OCI-LY1 (cell line): ENCODE measurements around the gene ETV5.

Source experiments
- H2AFZ ChIP-seq: fragments of 200-600 bp; sonication (generic), shearing (Covaris generic); 2 replicates; pipeline ENCODE4 v1.6.0; 2014; ENCODE audit warnings: antibody characterized with exemption, mild to moderate bottlenecking, low read length
- H3F3A ChIP-seq: fragments of 200-600 bp; sonication (generic), shearing (Covaris generic); 2 replicates; pipeline ENCODE4 v1.6.0; 2014; ENCODE audit warnings: mild to moderate bottlenecking, antibody characterized with exemption, low read length, moderate library complexity; ENCODE audit not compliant: insufficient read depth
- H3K27ac ChIP-seq: fragments of 200-600 bp; sonication (generic); 2 replicates; pipeline ENCODE4 v1.5.1; 2014; ENCODE audit warnings: low read length, mixed run types, mild to moderate bottlenecking, low read depth; ENCODE audit not compliant: poor library complexity, severe bottlenecking
- H3K27me3 ChIP-seq: fragments of 200-600 bp; sonication (generic); 2 replicates; pipeline ENCODE4 v1.6.0; 2014; ENCODE audit warnings: antibody characterized with exemption, mild to moderate bottlenecking, low read length, moderate library complexity; ENCODE audit not compliant: insufficient read depth
- H3K36me3 ChIP-seq: fragments of 200-600 bp; sonication (generic); 2 replicates; pipeline ENCODE4 v1.6.1; 2014; ENCODE audit warnings: mild to moderate bottlenecking, antibody characterized with exemption, low read length, moderate library complexity, mixed read lengths; ENCODE audit not compliant: insufficient read depth
- H3K4me1 ChIP-seq: fragments of 200-600 bp; sonication (generic); 2 replicates; pipeline ENCODE4 v1.5.1; 2014; ENCODE audit warnings: mild to moderate bottlenecking, low read length, moderate library complexity; ENCODE audit not compliant: insufficient read depth, severe bottlenecking
- H3K4me2 ChIP-seq: fragments of 200-600 bp; sonication (generic), shearing (Covaris generic); 2 replicates; pipeline ENCODE4 v1.6.1; 2014; ENCODE audit warnings: low read length
- H3K4me3 ChIP-seq: fragments of 200-600 bp; sonication (generic); 2 replicates; pipeline ENCODE4 v1.5.1; 2014; ENCODE audit warnings: low read length, low read depth, mild to moderate bottlenecking, mixed read lengths; ENCODE audit not compliant: poor library complexity, severe bottlenecking
- H3K79me2 ChIP-seq: fragments of 200-600 bp; shearing (Covaris generic); 2 replicates; pipeline ENCODE4 v1.6.1; 2016; ENCODE audit warnings: mixed run types, low read length, mixed read lengths; ENCODE audit not compliant: insufficient read depth
- H3K9ac ChIP-seq: fragments of 200-600 bp; sonication (generic), shearing (Covaris generic); 2 replicates; pipeline ENCODE4 v1.6.1; 2014; ENCODE audit warnings: mild to moderate bottlenecking, low read length, mixed read lengths
- H3K9me2 ChIP-seq: fragments of 200-600 bp; sonication (generic), shearing (Covaris generic); 2 replicates; pipeline ENCODE4 v1.6.1; 2014; ENCODE audit warnings: low read depth, mild to moderate bottlenecking, low read length, mixed read lengths
- H3K9me3 ChIP-seq: fragments of 200-600 bp; shearing (Covaris generic); 2 replicates; pipeline ENCODE4 v1.6.1; 2014; ENCODE audit warnings: low read length, mixed read lengths
- H4K20me1 ChIP-seq: fragments of 200-600 bp; sonication (generic), shearing (Covaris generic); 2 replicates; pipeline ENCODE4 v1.6.0; 2016; ENCODE audit warnings: mild to moderate bottlenecking, low read length; ENCODE audit not compliant: insufficient read depth
- EZH2 ChIP-seq: fragments of 200-600 bp; sonication (generic), shearing (Covaris generic); IDR thresholded peaks from 2 replicates; pipeline ENCODE4 v1.8.0; 2017; ENCODE audit warnings: borderline replicate concordance, mixed run types, mild to moderate bottlenecking, antibody characterized with exemption, low read length, moderate library complexity, mixed read lengths
- TF ChIP-seq, protein P1 (sequence below): fragments of 200-600 bp; sonication (generic), shearing (Covaris generic); IDR thresholded peaks from 2 replicates; pipeline ENCODE4 v1.5.1; 2017; ENCODE audit warnings: mild to moderate bottlenecking, antibody characterized with exemption, low read length, moderate library complexity, mixed read lengths

ETV5 gene

DNA sequence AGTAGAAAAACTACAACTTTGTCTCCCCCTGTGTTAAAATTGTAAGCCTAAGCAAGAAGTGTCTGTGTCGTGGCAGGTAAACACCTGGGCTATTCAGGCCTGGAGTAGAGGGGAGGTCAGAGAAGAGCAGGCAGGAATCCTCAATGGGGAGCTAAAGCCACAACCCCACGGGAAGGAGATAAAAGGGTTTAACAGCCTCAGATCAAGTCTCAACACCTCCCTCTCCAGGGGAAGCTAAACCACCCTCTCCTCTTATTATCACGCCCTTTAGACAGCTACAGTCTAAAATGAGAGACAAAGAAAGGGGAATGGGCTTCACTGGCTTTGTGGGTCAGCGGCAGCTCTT is 11.6 kb downstream of the ETV5 start:
- no peak overlapping the region for H2AFZ ChIP-seq
- no peak overlapping the region for H3K9ac ChIP-seq
- H4K20me1 ChIP-seq = no peaks in the 10 kb centered on the region
- H3K4me1 ChIP-seq = no peaks in the 10 kb centered on the region
- no peak overlapping the region for H3K27ac ChIP-seq
- no peaks in the 10 kb centered on the region for H3K9me3 ChIP-seq
- TF ChIP-seq, protein P1, sequence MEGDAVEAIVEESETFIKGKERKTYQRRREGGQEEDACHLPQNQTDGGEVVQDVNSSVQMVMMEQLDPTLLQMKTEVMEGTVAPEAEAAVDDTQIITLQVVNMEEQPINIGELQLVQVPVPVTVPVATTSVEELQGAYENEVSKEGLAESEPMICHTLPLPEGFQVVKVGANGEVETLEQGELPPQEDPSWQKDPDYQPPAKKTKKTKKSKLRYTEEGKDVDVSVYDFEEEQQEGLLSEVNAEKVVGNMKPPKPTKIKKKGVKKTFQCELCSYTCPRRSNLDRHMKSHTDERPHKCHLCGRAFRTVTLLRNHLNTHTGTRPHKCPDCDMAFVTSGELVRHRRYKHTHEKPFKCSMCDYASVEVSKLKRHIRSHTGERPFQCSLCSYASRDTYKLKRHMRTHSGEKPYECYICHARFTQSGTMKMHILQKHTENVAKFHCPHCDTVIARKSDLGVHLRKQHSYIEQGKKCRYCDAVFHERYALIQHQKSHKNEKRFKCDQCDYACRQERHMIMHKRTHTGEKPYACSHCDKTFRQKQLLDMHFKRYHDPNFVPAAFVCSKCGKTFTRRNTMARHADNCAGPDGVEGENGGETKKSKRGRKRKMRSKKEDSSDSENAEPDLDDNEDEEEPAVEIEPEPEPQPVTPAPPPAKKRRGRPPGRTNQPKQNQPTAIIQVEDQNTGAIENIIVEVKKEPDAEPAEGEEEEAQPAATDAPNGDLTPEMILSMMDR = no peak
- no peak for TF ChIP-seq EZH2
- H3K4me3 ChIP-seq = no peak overlapping the region
- H3K27me3 ChIP-seq = 0 out of 2 replicates have a peak, but pooled peaks cover 4% of the 10 kb centered on the region
- H3K9me2 ChIP-seq = no peaks in the 10 kb centered on the region
- no peaks in the 10 kb centered on the region for H3K79me2 ChIP-seq
- H3K4me2 ChIP-seq = no peak overlapping the region
- no peaks in the 10 kb centered on the region for H3K36me3 ChIP-seq
- no peaks in the 10 kb centered on the region for H3F3A ChIP-seq

DNA sequence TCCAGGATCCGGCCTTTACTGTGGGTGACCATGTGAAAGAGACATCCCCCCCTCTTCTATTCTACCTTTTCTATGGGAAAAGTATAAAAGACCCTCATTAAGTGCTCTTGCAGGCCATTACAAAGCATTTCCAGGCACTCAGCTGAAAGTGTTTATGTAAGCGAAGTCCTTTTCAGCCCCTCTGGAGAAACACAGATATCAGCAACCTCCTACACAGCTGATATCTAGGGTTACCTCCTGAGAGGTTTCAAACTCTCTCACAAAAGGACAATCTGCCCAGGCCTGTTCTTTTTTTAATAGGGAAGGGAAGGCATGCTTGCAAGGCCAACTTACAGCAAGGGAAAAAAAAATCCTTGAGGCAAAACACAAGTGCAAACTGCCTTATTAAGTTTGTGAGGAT is 12.6 kb downstream of the ETV5 start:
- Histone ChIP-seq H3K27ac (no peak overlapping the region), H3K36me3 (no peaks in the 10 kb centered on the region), H3K79me2 (no peaks in the 10 kb centered on the region), H3K9me3 (no peaks in the 10 kb centered on the region), H2AFZ (no peak overlapping the region), H3K9me2 (no peaks in the 10 kb centered on the region), H3K27me3 (no peaks in the 10 kb centered on the region), H3F3A (no peaks in the 10 kb centered on the region), H4K20me1 (no peaks in the 10 kb centered on the region), H3K4me2 (no peak overlapping the region), H3K9ac (no peak overlapping the region), H3K4me1 (no peaks in the 10 kb centered on the region), H3K4me3 (no peak overlapping the region)
- no peak for TF ChIP-seq EZH2
- TF ChIP-seq, protein P1 = no peak

DNA sequence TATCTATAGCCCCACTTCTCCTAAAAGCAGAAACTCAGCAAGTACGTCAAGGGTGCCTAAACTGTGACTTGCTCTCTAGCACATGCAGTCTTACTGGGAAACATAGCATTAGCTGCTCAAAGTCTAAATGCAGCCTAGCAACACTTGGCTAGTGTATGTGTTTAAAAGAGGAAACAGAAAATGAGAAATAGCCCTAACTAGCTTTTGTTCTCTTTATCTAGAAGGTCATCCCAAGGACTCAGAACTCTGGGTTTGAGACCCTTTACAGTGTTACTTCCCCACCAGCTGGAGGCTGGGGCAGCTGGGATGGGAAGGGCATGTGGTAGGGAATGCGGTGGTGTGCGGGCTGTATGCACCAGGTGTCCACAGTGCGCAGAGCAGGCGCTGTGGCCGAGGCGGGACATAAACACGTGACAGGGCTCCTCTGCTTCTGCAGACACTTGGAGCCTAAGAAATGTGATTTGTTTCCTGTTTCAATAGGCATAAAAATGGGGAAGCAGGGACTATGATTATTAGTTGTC is 13.3 kb downstream of the ETV5 start:
- no peaks in the 10 kb centered on the region for H3F3A ChIP-seq
- H3K27me3 ChIP-seq = no peaks in the 10 kb centered on the region
- H3K9me3 ChIP-seq = no peaks in the 10 kb centered on the region
- no peak overlapping the region for H2AFZ ChIP-seq
- TF ChIP-seq, protein P1 = no peak
- no peak for TF ChIP-seq EZH2
- H3K4me1 ChIP-seq = no peaks in the 10 kb centered on the region
- no peak overlapping the region for H3K27ac ChIP-seq
- H3K9me2 ChIP-seq = no peaks in the 10 kb centered on the region
- H3K4me3 ChIP-seq = no peak overlapping the region
- H3K4me2 ChIP-seq = no peak overlapping the region
- no peaks in the 10 kb centered on the region for H4K20me1 ChIP-seq
- H3K36me3 ChIP-seq = no peaks in the 10 kb centered on the region
- no peaks in the 10 kb centered on the region for H3K79me2 ChIP-seq
- H3K9ac ChIP-seq = no peak overlapping the region
